HEK293 (cell line): ENCODE results near the gene PLEKHG2.

Source experiments
- GFI1B ChIP-seq: fragments of 450-650 bp; formaldehyde crosslinking; IDR thresholded peaks from 2 replicates; pipeline ENCODE4 v1.5.1; 2016; ENCODE audit warnings: missing biosample characterization, missing genetic modification characterization
- GLI2 ChIP-seq: fragments of 450-650 bp; formaldehyde crosslinking; IDR thresholded peaks from 2 replicates; pipeline ENCODE4; 2017; ENCODE audit warnings: missing biosample characterization, missing genetic modification characterization, low read depth, borderline replicate concordance
- KLF16 ChIP-seq: fragments of 450-650 bp; formaldehyde crosslinking; IDR thresholded peaks from 2 replicates; pipeline ENCODE4 v1.5.1; 2017; ENCODE audit warnings: missing biosample characterization, missing genetic modification characterization
- KLF9 ChIP-seq: fragments of 450-650 bp; formaldehyde crosslinking; IDR thresholded peaks from 2 replicates; pipeline ENCODE4 v1.5.1; 2016; ENCODE audit warnings: missing biosample characterization, missing genetic modification characterization, low read depth
- MYNN ChIP-seq: fragments of 450-650 bp; formaldehyde crosslinking; IDR thresholded peaks from 2 replicates; pipeline ENCODE4 v1.5.1; 2016; ENCODE audit warnings: missing biosample characterization, missing genetic modification characterization, borderline replicate concordance
- OSR2 ChIP-seq: fragments of 450-650 bp; formaldehyde crosslinking; IDR thresholded peaks from 2 replicates; pipeline ENCODE4 v1.5.1; 2016; ENCODE audit warnings: missing biosample characterization, missing genetic modification characterization
- OVOL3 ChIP-seq: fragments of 450-650 bp; formaldehyde crosslinking; IDR thresholded peaks from 2 replicates; pipeline ENCODE4 v1.5.1; 2016; ENCODE audit warnings: missing biosample characterization, missing genetic modification characterization
- PRDM10 ChIP-seq: fragments of 450-650 bp; formaldehyde crosslinking; IDR thresholded peaks from 2 replicates; pipeline ENCODE4 v1.5.1; 2016; ENCODE audit warnings: missing biosample characterization, missing genetic modification characterization
- PRDM2 ChIP-seq: fragments of 450-650 bp; formaldehyde crosslinking; IDR thresholded peaks from 2 replicates; pipeline ENCODE4 v1.5.1; 2016; ENCODE audit warnings: missing biosample characterization, missing genetic modification characterization, borderline replicate concordance
- SP7 ChIP-seq: fragments of 450-650 bp; formaldehyde crosslinking; IDR thresholded peaks from 2 replicates; pipeline ENCODE4 v1.5.1; 2016; ENCODE audit warnings: missing biosample characterization, missing genetic modification characterization
- TRIM28 ChIP-seq: IDR thresholded peaks from 2 replicates; pipeline ENCODE4 v1.6.1; 2011; ENCODE audit warnings: low read length, control low read depth, borderline replicate concordance
- WT1 ChIP-seq: fragments of 450-650 bp; formaldehyde crosslinking; IDR thresholded peaks from 2 replicates; pipeline ENCODE4 v1.5.1; 2016; ENCODE audit warnings: missing biosample characterization, missing genetic modification characterization
- ZBTB17 ChIP-seq: fragments of 450-650 bp; formaldehyde crosslinking; IDR thresholded peaks from 2 replicates; pipeline ENCODE4 v1.5.1; 2016; ENCODE audit warnings: missing biosample characterization, missing genetic modification characterization
- ZBTB8A ChIP-seq: fragments of 450-650 bp; formaldehyde crosslinking; IDR thresholded peaks from 2 replicates; pipeline ENCODE4 v1.5.1; 2016; ENCODE audit warnings: missing biosample characterization, missing genetic modification characterization
- ZFP37 ChIP-seq: fragments of 450-650 bp; formaldehyde crosslinking; IDR thresholded peaks from 2 replicates; pipeline ENCODE4 v1.5.1; 2016; ENCODE audit warnings: missing biosample characterization, missing genetic modification characterization
- ZNF133 ChIP-seq: fragments of 450-650 bp; formaldehyde crosslinking; IDR thresholded peaks from 2 replicates; pipeline ENCODE4 v1.5.1; 2016; ENCODE audit warnings: missing biosample characterization, missing genetic modification characterization
- ZNF214 ChIP-seq: fragments of 450-650 bp; formaldehyde crosslinking; IDR thresholded peaks from 2 replicates; pipeline ENCODE4 v1.5.1; 2017; ENCODE audit warnings: missing biosample characterization, mild to moderate bottlenecking, missing genetic modification characterization, borderline replicate concordance
- ZNF548 ChIP-seq: fragments of 450-650 bp; formaldehyde crosslinking; IDR thresholded peaks from 2 replicates; pipeline ENCODE4 v1.5.1; 2016; ENCODE audit warnings: missing biosample characterization, missing genetic modification characterization
- ZNF555 ChIP-seq: fragments of 450-650 bp; formaldehyde crosslinking; conservative IDR thresholded peaks from 2 replicates; pipeline ENCODE4 v1.5.1; 2017; ENCODE audit warnings: missing biosample characterization, mild to moderate bottlenecking, missing genetic modification characterization, inconsistent platforms
- ZNF585B ChIP-seq: fragments of 450-650 bp; formaldehyde crosslinking; IDR thresholded peaks from 2 replicates; pipeline ENCODE4 v1.5.1; 2016; ENCODE audit warnings: missing biosample characterization, missing genetic modification characterization
- ZNF670 ChIP-seq: fragments of 450-650 bp; formaldehyde crosslinking; IDR thresholded peaks from 2 replicates; pipeline ENCODE4 v1.5.1; 2016; ENCODE audit warnings: missing biosample characterization, missing genetic modification characterization, low read depth
- ZNF677 ChIP-seq: fragments of 450-650 bp; IDR thresholded peaks from 2 replicates; pipeline ENCODE4 v1.5.0; 2018; ENCODE audit warnings: missing biosample characterization, mild to moderate bottlenecking, missing genetic modification characterization, moderate library complexity
- ZNF692 ChIP-seq: fragments of 450-650 bp; formaldehyde crosslinking; IDR thresholded peaks from 2 replicates; pipeline ENCODE4 v1.5.1; 2016; ENCODE audit warnings: missing biosample characterization, missing genetic modification characterization
- ZSCAN23 ChIP-seq: fragments of 450-650 bp; formaldehyde crosslinking; IDR thresholded peaks from 2 replicates; pipeline ENCODE4 v1.5.1; 2016; ENCODE audit warnings: missing biosample characterization, missing genetic modification characterization
- ZSCAN5A ChIP-seq: fragments of 450-650 bp; formaldehyde crosslinking; IDR thresholded peaks from 2 replicates; pipeline ENCODE4 v1.5.1; 2016; ENCODE audit warnings: missing biosample characterization, missing genetic modification characterization
- ZXDB ChIP-seq: fragments of 450-650 bp; formaldehyde crosslinking; IDR thresholded peaks from 2 replicates; pipeline ENCODE4 v1.5.1; 2016; ENCODE audit warnings: missing biosample characterization, missing genetic modification characterization

The PLEKHG2 gene

GRCh38 chr19:39402346-39403300, 9.8 kb upstream of the PLEKHG2 start (continued):
- TF ChIP-seq PRDM2: no peak
- 0 out of 2 replicates have a peak, but pooled peaks have one; percentile 27 for TF ChIP-seq MYNN
- no peak for TF ChIP-seq GLI2 (tag by site-specific recombination)
- TF ChIP-seq KLF16 (tag by site-specific recombination): peak; percentile 96
- TF ChIP-seq ZNF585B: no peak
- peak; percentile 93; the same call in 1 of the 2 replicates for TF ChIP-seq ZXDB (tag by site-specific recombination)
- peak; percentile 94 for TF ChIP-seq ZBTB8A (tag by site-specific recombination)
- TF ChIP-seq ZNF670 (tag by site-specific recombination): no peak
- TF ChIP-seq GFI1B (tag by site-specific recombination): no peak
- peak; percentile 96 for TF ChIP-seq SP7
- TF ChIP-seq ZNF677 (tag by site-specific recombination): no peak
- TF ChIP-seq ZSCAN5A (tag by site-specific recombination): peak; percentile 92
- peak; percentile 100 for TF ChIP-seq ZBTB17 (tag by site-specific recombination)
- peak; percentile 95 for TF ChIP-seq KLF9 (tag by site-specific recombination)
- peak; percentile 95 for TF ChIP-seq ZFP37
- peak; percentile 8; the same call in 1 of the 2 replicates for TF ChIP-seq OVOL3 (tag by site-specific recombination)
- no peak for TF ChIP-seq ZNF133 (tag by site-specific recombination)
- TF ChIP-seq ZNF692 (tag by site-specific recombination): peak; percentile 88
- peak; percentile 82 for TF ChIP-seq PRDM10
- 0 out of 2 replicates have a peak, but pooled peaks have one; percentile 21 for TF ChIP-seq ZSCAN23
- peak; percentile 43 for TF ChIP-seq WT1
- TF ChIP-seq TRIM28: no peak
- no peak for TF ChIP-seq ZNF214 (tag by site-specific recombination)
- no peak for TF ChIP-seq ZNF548 (tag by site-specific recombination)
- no peak for TF ChIP-seq ZNF555 (tag by site-specific recombination)
- no peak for TF ChIP-seq OSR2 (tag by site-specific recombination)
